ENCODE results near the gene SLC37A2. TPM values are rescaled to one million over a fixed set of nuclear protein-coding genes. Genes with fewer than 3 reads are reported as not detected.
A peak's percentile ranks its signal among the peaks of the same experiment; 100 is the strongest.
"Not testable (repeated sequence)": the region's sequence is repeated elsewhere in the genome, so short reads cannot be mapped to it uniquely, and the experiment has no call there.

Gene SLC37A2
- total RNA-seq = under 1 TPM; 0.13 to 0.21 (median 0.14) TPM

DNA sequence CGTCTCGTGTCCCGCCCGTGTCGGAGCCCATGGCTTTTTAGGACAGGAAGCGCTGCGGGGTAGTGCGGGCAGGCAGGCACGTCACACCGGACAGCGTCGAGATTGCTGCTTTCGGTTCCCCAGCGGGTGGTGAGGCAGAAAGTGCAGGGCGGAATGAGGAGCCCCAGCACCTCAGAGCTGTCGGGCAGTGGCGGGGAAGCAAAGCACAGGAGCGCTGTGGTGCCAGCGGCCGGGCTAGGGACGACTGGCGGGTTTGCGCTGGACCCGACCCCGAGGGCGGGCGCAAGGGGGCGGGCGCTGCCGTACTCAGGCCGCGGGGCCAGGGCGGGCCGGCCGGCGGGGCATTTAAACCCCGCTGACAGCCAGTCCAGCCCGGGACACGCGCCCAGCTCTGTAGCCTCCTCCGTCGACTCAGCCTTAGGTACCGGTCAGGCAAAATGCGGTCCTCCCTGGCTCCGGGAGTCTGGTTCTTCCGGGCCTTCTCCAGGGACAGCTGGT is at the start of gene SLC37A2:
Gene SLC37A2, plus strand, starts transcription at position 375 of the 498 bp plus-strand sequence. Its CDS starts 63 bp downstream, at position 438.
- Mint-ChIP-seq H3K9me3 (no peaks in the 10 kb centered on the region), H3K27me3 (ENCODE audit: low read depth) (peaks cover 41% of the 10 kb centered on the region), H3K4me3 (peak within 1 kb of the TSS; percentile 82), H3K4me1 (ENCODE audit: low read depth) (peaks cover 11% of the 10 kb centered on the region), H3K36me3 (ENCODE audit: insufficient read depth) (no peaks in the 10 kb centered on the region)
- DNase-seq (peak; percentile 25), ATAC-seq (peak; percentile 74 to 86)

DNA sequence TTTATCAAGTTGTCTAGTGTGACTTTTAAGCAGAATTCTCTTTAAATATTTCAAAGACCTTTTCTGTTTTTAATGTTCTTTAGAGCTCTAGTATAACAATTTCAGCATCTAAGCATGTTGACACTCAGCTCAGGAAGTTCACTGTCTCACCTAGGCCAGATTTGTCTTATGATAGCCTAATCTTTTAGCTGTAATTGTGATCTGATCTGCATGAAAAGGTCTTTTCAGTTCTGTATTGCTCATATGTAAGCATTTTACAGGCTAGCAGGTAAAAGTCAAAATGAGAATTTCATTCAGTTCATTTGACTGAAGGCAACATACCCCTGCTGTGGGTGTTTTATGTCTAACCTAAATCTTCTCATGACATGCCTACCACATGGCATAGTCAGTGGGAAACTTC is 46.7 kb upstream of the SLC37A2 start:
- no peak for ATAC-seq
- Mint-ChIP-seq H3K4me3 (no peak overlapping the region), H3K9me3 (no peaks in the 10 kb centered on the region), H3K4me1 (ENCODE audit: low read depth) (no peaks in the 10 kb centered on the region), H3K36me3 (ENCODE audit: insufficient read depth) (peaks cover 13% of the 10 kb centered on the region), H3K27me3 (ENCODE audit: low read depth) (no peaks in the 10 kb centered on the region)
- no peak for DNase-seq

DNA sequence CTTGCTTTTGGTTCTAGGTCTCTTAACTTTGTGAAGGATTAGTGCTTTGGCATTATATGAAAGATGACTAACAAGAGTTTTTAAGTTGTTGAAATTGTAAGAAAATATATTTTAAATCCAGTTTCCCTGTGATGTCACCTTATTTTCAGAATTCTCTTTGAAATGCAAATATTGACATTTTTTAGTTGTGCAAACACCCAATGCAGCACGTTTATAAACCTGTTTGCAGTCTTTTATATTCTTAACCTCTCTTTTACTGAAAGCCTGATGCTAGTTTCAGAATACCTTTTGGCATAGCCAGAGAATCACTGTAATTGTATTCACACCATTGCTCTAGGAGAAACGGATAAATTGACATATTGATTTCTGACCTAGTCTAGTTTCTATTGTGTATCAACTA is 42.8 kb upstream of the SLC37A2 start:
- H3K27me3 Mint-ChIP-seq (ENCODE audit: low read depth) = no peaks in the 10 kb centered on the region
- ATAC-seq = no peak
- H3K4me3 Mint-ChIP-seq = no peak overlapping the region
- DNase-seq = no peak
- no peaks in the 10 kb centered on the region for H3K9me3 Mint-ChIP-seq
- no peaks in the 10 kb centered on the region for H3K36me3 Mint-ChIP-seq (ENCODE audit: insufficient read depth)
- H3K4me1 Mint-ChIP-seq (ENCODE audit: low read depth) = no peaks in the 10 kb centered on the region

DNA sequence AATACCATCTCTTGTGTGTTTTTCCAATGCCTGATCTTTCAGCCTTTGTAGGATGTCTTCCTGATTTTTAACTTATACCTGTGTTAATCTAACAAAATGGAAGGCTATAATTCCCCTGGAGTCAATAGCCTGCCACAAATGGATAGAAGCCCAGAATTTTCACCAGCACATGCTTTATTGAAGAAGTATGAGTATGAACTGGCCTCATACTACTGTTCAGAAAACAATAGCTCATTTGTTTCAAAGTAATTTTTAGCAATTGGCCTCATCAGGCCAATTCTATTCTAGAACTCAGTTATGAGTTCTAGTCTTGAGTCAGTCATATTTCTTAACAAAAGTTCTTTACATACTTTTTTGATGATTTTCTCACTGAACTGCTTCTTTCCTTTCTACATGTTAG is 40.6 kb upstream of the SLC37A2 start:
- DNase-seq = no peak
- Mint-ChIP-seq H3K27me3 (ENCODE audit: low read depth) (no peaks in the 10 kb centered on the region), H3K36me3 (ENCODE audit: insufficient read depth) (peaks cover 2% of the 10 kb centered on the region), H3K4me3 (no peak overlapping the region), H3K4me1 (ENCODE audit: low read depth) (no peaks in the 10 kb centered on the region), H3K9me3 (no peaks in the 10 kb centered on the region)
- no peak for ATAC-seq

DNA sequence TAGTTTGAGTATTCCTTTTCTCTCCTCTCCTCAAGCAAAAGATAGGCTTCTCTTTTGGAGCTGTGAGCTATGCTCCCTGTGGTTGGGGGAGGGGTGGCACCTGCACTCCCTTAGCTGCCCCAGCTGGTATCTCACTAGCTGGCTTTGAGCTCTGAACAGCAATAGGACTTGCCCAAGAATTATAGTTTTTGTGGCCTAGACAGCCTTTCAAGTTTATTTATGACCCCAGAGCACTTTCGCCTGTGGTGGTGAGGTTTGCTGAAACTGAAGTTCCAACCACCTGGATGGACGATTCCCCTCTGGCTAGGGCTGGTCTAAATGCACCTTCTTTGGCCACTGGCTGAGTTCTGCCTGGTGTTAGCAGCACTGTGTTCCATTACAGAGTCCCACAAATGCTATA is 37.1 kb upstream of the SLC37A2 start:
- ATAC-seq = no peak
- Mint-ChIP-seq H3K9me3 (no peaks in the 10 kb centered on the region), H3K27me3 (ENCODE audit: low read depth) (no peaks in the 10 kb centered on the region), H3K36me3 (ENCODE audit: insufficient read depth) (peaks cover 15% of the 10 kb centered on the region), H3K4me3 (no peak overlapping the region), H3K4me1 (ENCODE audit: low read depth) (no peaks in the 10 kb centered on the region)
- no peak for DNase-seq

DNA sequence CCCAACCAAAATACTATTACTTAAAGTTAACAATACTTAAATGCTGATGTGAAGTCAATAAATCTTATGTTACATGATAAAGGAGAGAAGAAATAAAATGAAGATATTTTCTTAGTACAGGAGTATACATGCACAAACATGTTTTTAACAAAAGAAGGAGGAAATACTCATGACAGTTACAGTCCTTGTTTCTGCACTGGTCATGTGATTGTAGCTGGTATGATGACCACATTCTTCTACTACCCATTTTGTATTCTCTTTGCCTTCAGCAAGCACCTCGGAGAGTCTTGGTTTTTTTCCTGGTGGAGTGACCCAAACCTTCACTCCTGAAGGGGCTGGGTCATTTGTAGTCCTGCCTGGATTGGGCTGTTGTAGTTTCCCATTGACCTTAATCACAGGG is 33.7 kb upstream of the SLC37A2 start:
- DNase-seq; ATAC-seq; H3K4me3 Mint-ChIP-seq; H3K4me1 Mint-ChIP-seq (ENCODE audit: low read depth); H3K27me3 Mint-ChIP-seq (ENCODE audit: low read depth): not testable (repeated sequence)
- Mint-ChIP-seq H3K36me3 (ENCODE audit: insufficient read depth) (peaks cover 26% of the 10 kb centered on the region), H3K9me3 (peaks cover 10% of the 10 kb centered on the region)

DNA sequence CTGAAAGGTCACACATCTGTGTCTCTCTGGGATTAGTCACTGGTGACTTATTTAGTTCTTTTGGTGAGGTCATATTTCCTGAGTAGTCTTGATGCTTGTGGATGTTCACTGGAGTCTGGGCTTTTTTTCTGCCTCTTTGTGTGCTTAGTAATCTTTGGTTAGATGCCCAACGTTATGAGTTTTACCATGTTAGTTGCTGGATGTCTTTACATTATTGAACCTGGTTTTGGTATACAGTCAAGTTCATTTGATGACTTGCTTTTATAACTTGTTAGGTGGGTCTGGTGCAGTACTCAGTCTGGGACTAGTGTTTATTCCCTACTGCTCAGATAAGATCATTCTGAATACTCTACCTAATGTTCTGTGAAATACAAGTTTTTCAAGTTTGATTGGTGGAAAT is 26.2 kb upstream of the SLC37A2 start:
- ATAC-seq (peak; percentile 59 to 75), DNase-seq (no peak)
- Mint-ChIP-seq H3K27me3 (ENCODE audit: low read depth) (no peaks in the 10 kb centered on the region), H3K9me3 (peaks cover 20% of the 10 kb centered on the region), H3K4me1 (ENCODE audit: low read depth) (no peaks in the 10 kb centered on the region), H3K4me3 (no peak overlapping the region), H3K36me3 (ENCODE audit: insufficient read depth) (peaks cover 23% of the 10 kb centered on the region)

DNA sequence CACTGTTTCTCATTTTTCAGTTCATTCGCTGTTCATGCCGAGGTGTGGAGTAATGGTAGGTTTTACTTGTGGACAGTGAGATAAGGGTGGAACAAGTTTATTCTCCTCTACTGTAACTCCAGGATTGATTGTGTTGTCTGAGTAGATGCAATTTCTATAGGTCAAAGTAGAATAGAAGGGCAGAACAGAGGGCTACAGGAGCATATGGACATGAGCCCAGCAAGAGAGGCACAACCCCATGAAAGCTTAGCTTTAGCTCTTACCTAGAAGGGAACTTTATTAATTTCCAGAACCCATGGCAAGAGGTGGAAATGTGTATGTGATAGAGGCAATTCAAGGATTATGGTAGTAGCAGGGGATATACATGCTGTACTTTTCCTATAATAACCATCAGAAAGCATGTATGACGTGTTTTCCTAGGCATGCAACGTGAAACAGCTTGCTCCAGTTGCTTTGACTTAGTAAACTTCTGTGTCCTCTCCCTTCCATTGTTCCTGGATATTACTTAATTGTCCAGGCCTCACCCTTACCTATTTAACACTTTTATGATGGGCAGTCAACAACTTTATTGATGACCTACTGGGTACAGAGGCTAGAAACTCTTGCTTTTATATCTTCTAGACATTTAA is 13.8 kb upstream of the SLC37A2 start:
- DNase-seq (no peak), ATAC-seq (no peak)
- Mint-ChIP-seq H3K4me3 (no peak overlapping the region), H3K4me1 (ENCODE audit: low read depth) (no peaks in the 10 kb centered on the region), H3K27me3 (ENCODE audit: low read depth) (no peaks in the 10 kb centered on the region), H3K9me3 (peaks cover 3% of the 10 kb centered on the region), H3K36me3 (ENCODE audit: insufficient read depth) (no peaks in the 10 kb centered on the region)

DNA sequence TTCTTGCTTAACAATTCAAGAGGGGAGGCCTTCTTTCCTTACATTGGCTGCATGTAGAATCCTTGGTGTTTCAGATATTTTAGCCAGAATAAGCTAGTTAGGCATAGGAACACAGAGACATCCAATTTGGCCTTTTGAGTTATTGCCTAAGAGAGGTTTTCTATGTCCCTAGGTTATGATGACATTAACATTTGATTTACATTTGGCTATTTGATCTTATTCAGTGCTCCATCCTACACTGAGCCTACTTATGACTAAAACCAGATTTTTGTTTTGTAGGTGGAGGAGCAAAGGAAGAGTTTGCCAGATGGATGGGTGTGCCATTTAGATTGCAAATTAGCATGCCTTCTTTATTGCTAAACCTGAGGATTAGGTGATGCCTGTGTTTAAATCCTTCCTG is 11.1 kb upstream of the SLC37A2 start:
- H3K4me1 Mint-ChIP-seq (ENCODE audit: low read depth) = no peaks in the 10 kb centered on the region
- H3K36me3 Mint-ChIP-seq (ENCODE audit: insufficient read depth) = no peaks in the 10 kb centered on the region
- H3K4me3 Mint-ChIP-seq = no peak overlapping the region
- no peaks in the 10 kb centered on the region for H3K9me3 Mint-ChIP-seq
- DNase-seq = no peak
- no peaks in the 10 kb centered on the region for H3K27me3 Mint-ChIP-seq (ENCODE audit: low read depth)
- no peak for ATAC-seq

DNA sequence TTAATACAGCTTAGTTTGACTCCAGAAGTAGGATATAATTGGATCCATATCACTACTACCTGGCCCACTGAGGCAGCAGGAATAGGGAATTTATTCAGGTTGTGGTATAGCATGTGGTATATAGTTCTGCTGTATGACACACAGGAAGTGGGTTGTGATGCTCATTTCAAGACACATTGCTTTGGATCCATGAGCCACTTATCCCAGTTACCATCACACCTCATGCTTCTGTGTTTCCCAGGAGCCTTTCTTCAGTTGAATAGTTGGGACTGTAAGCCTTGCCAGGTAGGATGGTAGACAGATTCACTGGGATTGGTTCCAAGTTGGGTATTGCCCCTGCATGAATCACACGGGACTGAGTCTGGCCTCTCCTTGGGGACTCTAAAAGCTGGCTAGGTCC is 9.9 kb upstream of the SLC37A2 start:
- Mint-ChIP-seq H3K4me1 (ENCODE audit: low read depth) (no peaks in the 10 kb centered on the region), H3K27me3 (ENCODE audit: low read depth) (no peaks in the 10 kb centered on the region), H3K9me3 (no peaks in the 10 kb centered on the region), H3K4me3 (no peak overlapping the region), H3K36me3 (ENCODE audit: insufficient read depth) (no peaks in the 10 kb centered on the region)
- ATAC-seq = no peak
- no peak for DNase-seq

DNA sequence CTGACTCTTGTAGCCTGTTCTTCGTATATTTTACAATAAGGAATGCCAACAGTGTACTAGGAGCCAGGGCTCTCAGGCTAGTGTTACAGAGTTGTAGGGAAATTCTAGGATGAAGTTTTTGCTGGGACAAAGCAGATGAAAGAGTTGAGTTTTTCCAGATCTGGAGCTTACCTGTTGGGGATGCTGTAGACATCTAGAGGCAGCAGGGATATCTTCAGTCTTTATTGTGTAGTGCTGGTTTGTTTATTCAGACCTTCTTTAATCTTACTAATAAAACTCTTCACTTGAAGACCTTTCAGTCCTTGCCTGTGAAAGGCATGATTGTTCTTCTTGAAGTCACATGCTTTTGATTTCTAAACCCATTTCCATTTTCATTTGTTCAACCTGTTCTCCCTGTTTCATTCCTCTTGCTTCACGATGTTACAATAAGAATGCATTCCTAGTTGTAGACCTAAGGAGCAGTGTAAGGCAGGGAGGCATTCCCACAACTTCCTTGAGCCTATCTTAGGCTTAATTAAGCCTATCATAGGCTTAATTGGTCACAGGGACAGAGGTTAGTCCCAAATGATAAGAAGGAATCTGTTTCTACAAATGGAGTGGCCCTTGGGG is 7.9 kb upstream of the SLC37A2 start:
- no peaks in the 10 kb centered on the region for H3K36me3 Mint-ChIP-seq (ENCODE audit: insufficient read depth)
- ATAC-seq (no peak), DNase-seq (no peak)
- H3K27me3 Mint-ChIP-seq (ENCODE audit: low read depth) = no peaks in the 10 kb centered on the region
- H3K9me3 Mint-ChIP-seq = no peaks in the 10 kb centered on the region
- no peaks in the 10 kb centered on the region for H3K4me1 Mint-ChIP-seq (ENCODE audit: low read depth)
- no peak overlapping the region for H3K4me3 Mint-ChIP-seq

DNA sequence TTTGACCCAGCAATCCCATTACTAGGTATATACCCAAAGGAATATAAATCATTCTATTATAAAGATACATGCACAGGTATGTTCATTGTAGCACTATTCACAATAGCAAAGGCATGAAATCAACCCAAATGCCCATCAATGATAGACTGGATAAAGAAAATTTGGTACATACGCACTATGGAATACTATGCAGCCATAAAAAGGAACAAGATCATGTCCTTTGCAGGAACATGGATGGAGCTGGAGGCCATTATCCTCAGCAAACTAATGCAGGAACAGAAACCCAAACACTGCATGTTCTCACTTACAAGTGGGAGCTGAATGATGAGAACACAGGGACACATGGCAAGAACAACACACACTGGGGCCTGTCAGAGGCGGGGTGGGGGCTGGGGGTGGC is 7.0 kb upstream of the SLC37A2 start:
- H3K36me3 Mint-ChIP-seq (ENCODE audit: insufficient read depth); DNase-seq; ATAC-seq; H3K27me3 Mint-ChIP-seq (ENCODE audit: low read depth); H3K4me1 Mint-ChIP-seq (ENCODE audit: low read depth); H3K9me3 Mint-ChIP-seq; H3K4me3 Mint-ChIP-seq: not testable (repeated sequence)

DNA sequence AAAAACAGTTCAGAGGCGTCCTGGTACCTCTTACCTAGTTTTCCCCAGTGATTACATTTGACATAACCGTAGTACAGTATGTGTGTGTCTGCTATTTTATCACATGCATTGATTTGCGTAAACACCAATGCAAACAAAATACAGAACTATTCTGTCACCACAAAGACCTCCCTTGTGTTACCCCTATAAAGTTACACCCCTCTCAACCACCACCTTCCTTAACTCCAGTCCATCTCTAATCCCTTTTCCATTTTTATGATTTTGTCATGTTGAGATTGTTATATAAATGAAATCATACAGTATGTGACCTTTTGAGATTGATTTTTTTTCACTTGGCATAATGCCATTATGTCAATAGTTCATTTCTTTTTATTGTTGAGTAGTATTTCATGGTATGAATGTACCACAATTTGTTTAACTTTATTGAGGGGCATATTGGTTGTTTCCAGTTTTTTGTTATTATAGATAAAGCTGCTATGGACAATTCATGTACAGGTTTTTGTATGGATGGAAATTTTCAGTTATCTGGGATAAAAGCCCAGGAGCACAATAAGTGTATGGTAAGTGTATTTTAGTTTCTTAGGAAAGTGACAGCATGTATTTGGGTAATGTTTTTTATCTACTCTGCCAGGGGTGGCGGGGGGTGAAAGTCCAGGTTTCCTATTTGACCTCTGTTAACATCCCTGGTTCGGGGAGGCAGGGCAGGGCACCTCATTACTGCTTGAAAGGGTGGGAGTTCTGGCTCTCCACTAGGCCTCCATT is 6.0 kb upstream of the SLC37A2 start:
- ATAC-seq (no peak), DNase-seq (no peak)
- Mint-ChIP-seq H3K4me1 (ENCODE audit: low read depth) (no peaks in the 10 kb centered on the region), H3K9me3 (no peaks in the 10 kb centered on the region), H3K4me3 (no peak overlapping the region), H3K36me3 (ENCODE audit: insufficient read depth) (no peaks in the 10 kb centered on the region), H3K27me3 (ENCODE audit: low read depth) (peaks cover 2% of the 10 kb centered on the region)

DNA sequence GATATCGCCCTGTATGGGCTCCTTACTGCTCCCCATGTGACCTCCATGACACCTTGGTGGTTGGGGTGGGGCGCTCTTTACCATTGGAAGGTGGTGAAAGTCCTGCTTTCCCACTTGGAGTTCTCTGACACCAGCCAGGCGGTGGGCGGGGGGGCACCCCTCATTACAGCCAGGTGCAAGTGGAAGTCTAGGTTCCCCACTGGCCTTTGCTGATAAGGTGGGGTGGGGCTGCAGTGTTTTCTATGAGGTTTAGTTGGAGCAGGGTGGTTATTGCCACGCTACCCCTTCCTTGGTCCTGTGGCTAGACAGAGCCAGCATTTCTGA is 5.5 kb upstream of the SLC37A2 start:
- Mint-ChIP-seq H3K27me3 (ENCODE audit: low read depth) (peaks cover 6% of the 10 kb centered on the region), H3K9me3 (no peaks in the 10 kb centered on the region), H3K4me3 (no peak overlapping the region), H3K36me3 (ENCODE audit: insufficient read depth) (no peaks in the 10 kb centered on the region), H3K4me1 (ENCODE audit: low read depth) (peaks cover 2% of the 10 kb centered on the region)
- ATAC-seq = no peak
- DNase-seq = no peak

DNA sequence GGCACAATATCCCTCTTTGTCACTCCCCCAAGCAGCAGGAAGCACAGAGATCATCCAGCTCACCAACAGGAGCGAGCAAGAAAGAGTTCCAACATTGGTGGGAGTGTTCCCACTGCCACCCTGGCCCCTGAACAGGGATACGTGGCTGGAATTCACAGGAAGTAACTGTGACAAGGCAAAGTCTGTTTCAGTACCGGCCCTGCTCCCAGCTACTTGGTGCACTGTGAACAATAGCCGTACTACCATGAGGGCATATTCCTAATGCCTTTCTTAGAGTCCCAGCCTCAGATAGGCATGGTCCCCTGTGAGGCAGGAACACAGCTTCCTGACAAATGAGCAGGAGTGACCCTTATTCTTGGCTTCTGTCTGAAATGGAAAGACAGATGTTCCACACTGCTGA is 1.8 kb upstream of the SLC37A2 start:
- DNase-seq (no peak), ATAC-seq (no peak)
- Mint-ChIP-seq H3K9me3 (no peaks in the 10 kb centered on the region), H3K4me3 (no peak overlapping the region), H3K36me3 (ENCODE audit: insufficient read depth) (no peaks in the 10 kb centered on the region), H3K4me1 (ENCODE audit: low read depth) (peaks cover 11% of the 10 kb centered on the region), H3K27me3 (ENCODE audit: low read depth) (peaks cover 32% of the 10 kb centered on the region)

All from activated T-cell treated with anti-CD3 and anti-CD28 coated beads, Interleukin-2, amount 50 U/mL, for 4 hours (primary cell).